ENCODE results near the gene PNMT.

The PNMT gene

GRCh38 chr17:39658760-39659159 is 9.5 kb upstream of the PNMT start (continued):
- TF ChIP-seq ZBTB26 (tag by site-specific recombination; optimal IDR thresholded peaks at IDR 0.05) (no peak), ZNF513 (tag by site-specific recombination; IDR thresholded peaks at IDR 0.05) (no peak), SP3 (tag by site-specific recombination; IDR thresholded peaks at IDR 0.05) (no peak), ZNF175 (tag by site-specific recombination; IDR thresholded peaks at IDR 0.05) (no peak), HIC1 (tag by site-specific recombination; IDR thresholded peaks at IDR 0.05) (no peak)

GRCh38 chr17:39659279-39660010 is 8.8 kb upstream of the PNMT start:
- TF ChIP-seq ZNF2 (tag by site-specific recombination; IDR thresholded peaks at IDR 0.05) (no peak), ZNF133 (tag by site-specific recombination; IDR thresholded peaks at IDR 0.05) (no peak), ZNF843 (tag by site-specific recombination; IDR thresholded peaks at IDR 0.05) (no peak), ZNF175 (tag by site-specific recombination; IDR thresholded peaks at IDR 0.05) (no peak), SP7 (tag by site-specific recombination; IDR thresholded peaks at IDR 0.05) (no peak), ZNF664 (tag by site-specific recombination; IDR thresholded peaks at IDR 0.05) (no peak)
- H3K4me1 ChIP-seq (ENCODE audit: control insufficient read depth, insufficient read depth, low read length): peaks cover 9% of the 10 kb centered on the region; the same call in 1 of the 2 replicates
- H3K36me3 ChIP-seq (ENCODE audit: control insufficient read depth in 2 of 2, insufficient read depth in 1 of 2, low read length in 2 of 2): peaks cover 3 to 66% of the 10 kb centered on the region in 2 experiments; a peak in 2 of 3 replicates
- POLR2A ChIA-PET: no interaction called here
- no peak overlapping the region for H3K4me3 ChIP-seq (ENCODE audit: low read depth, low read length)
- no peak overlapping the region for H3K27ac ChIP-seq (ENCODE audit: extremely low read depth, low read depth, low read length)
- H3K9me3 ChIP-seq (ENCODE audit: control insufficient read depth, insufficient read depth, low read depth, low read length): no peaks in the 10 kb centered on the region
- CTCF ChIA-PET: interaction anchor here (0.9 to 1.9 kb wide), 4 partner anchors 9 to 38 kb away, joined by 3 to 7 read pairs (median 4); partner anchors contain the start of gene PNMT

GRCh38 chr17:39660011-39660360 is 8.3 kb upstream of the PNMT start:
- Histone ChIP-seq H3K4me1 (ENCODE audit: control insufficient read depth, insufficient read depth, low read length) (peaks cover 9% of the 10 kb centered on the region; the same call in 1 of the 2 replicates), H3K4me3 (ENCODE audit: low read depth, low read length) (no peak overlapping the region), H3K27ac (ENCODE audit: extremely low read depth, low read depth, low read length) (no peak overlapping the region), H3K36me3 (ENCODE audit: control insufficient read depth in 2 of 2, insufficient read depth in 1 of 2, low read length in 2 of 2) (peaks cover 3 to 66% of the 10 kb centered on the region in 2 experiments; a peak in 2 of 3 replicates), H3K9me3 (ENCODE audit: control insufficient read depth, insufficient read depth, low read depth, low read length) (no peaks in the 10 kb centered on the region)
- no peak for TF ChIP-seq ZNF174 (tag by site-specific recombination; IDR thresholded peaks at IDR 0.05)
- CTCF ChIA-PET: interaction anchor here (0.9 to 1.9 kb wide), 4 partner anchors 8 to 38 kb away, joined by 3 to 7 read pairs (median 4); partner anchors contain the start of gene PNMT
- POLR2A ChIA-PET: no interaction called here

GRCh38 chr17:39660397-39661385 is 7.6 kb upstream of the PNMT start:
- Histone ChIP-seq H3K4me1 (ENCODE audit: control insufficient read depth, insufficient read depth, low read length) (peaks cover 9% of the 10 kb centered on the region; the same call in 1 of the 2 replicates), H3K4me3 (ENCODE audit: low read depth, low read length) (no peak overlapping the region), H3K27ac (ENCODE audit: extremely low read depth, low read depth, low read length) (no peak overlapping the region), H3K36me3 (ENCODE audit: control insufficient read depth in 2 of 2, insufficient read depth in 1 of 2, low read length in 2 of 2) (peaks cover 3 to 61% of the 10 kb centered on the region in 2 experiments; a peak in 1 of 3 replicates), H3K9me3 (ENCODE audit: control insufficient read depth, insufficient read depth, low read depth, low read length) (no peaks in the 10 kb centered on the region)
- ChIA-PET POLR2A (no interaction called here), CTCF (interaction anchor here (0.6 to 1.9 kb wide), 7 partner anchors 8 to 116 kb away, joined by 3 to 10 read pairs (median 5); partner anchors contain the start of gene PNMT)
- TF ChIP-seq ZBTB10 (tag by site-specific recombination; IDR thresholded peaks at IDR 0.05) (no peak), PBX3 (CRISPR knock-in tag; IDR thresholded peaks at IDR 0.05) (no peak), IKZF3 (tag by site-specific recombination; IDR thresholded peaks at IDR 0.05) (no peak), OSR2 (tag by site-specific recombination; IDR thresholded peaks at IDR 0.05) (no peak), ZBTB20 (tag by site-specific recombination; IDR thresholded peaks at IDR 0.05) (no peak), ZNF670 (tag by site-specific recombination; IDR thresholded peaks at IDR 0.05; ENCODE audit: low read depth) (no peak)
